GM12878 (cell line): Measurements from ENCODE around the gene CYP4F8. TPM values are rescaled to one million over a fixed set of nuclear protein-coding genes. Genes with fewer than 3 reads are reported as not detected.

Source experiments
- ATAC-seq: fragments of 200-7000 bp; cut with Tn5 transposase; 3 replicates; pipeline ENCODE4 v1.9.1; 2020; ENCODE audit warnings: mild to moderate bottlenecking, moderate library complexity
- BruUV-seq: library from RNA; stranded (reverse); fragments of 400-500 nt; replicated peaks from 2 replicates; lab custom pipeline; 2021; lab: Mats Ljungman, UMichigan
- CTCF ChIA-PET: fragments of 300-600 bp; sonication (Branson Sonifier 250); formaldehyde crosslinking; extraction: SDS; loops from one replicate; lab custom pipeline; 2021; ENCODE audit warnings: inconsistent platforms; lab: Yijun Ruan, JAX
- POLR2A ChIA-PET: fragments of 350-600 bp; formaldehyde crosslinking; extraction: SDS; loops from one replicate; lab custom pipeline; 2021; ENCODE audit warnings: inconsistent platforms; lab: Charles Lee
- RAD21 ChIA-PET: fragments of 300-600 bp; sonication (Branson Sonifier 250); formaldehyde crosslinking; loops from one replicate; lab custom pipeline; 2023; ENCODE audit warnings: antibody characterized with exemption; ENCODE audit not compliant: unreplicated experiment; lab: Charles Lee
- SMC1A ChIA-PET: fragments of 300-600 bp; sonication (Branson Sonifier 250); formaldehyde crosslinking; loops from one replicate; lab custom pipeline; 2023; ENCODE audit not compliant: unreplicated experiment, uncharacterized antibody; lab: Charles Lee
- DNase-seq: peaks from one replicate; pipeline ENCODE4 v3.0.0-alpha.2; 2011; ENCODE audit warnings: low read depth, low spot score
- FAIRE-seq: peaks from 3 replicates; lab custom pipeline; 2011; peaks lifted over from hg19 to GRCh38; lab: Jason Lieb, UNC
- H2AFZ ChIP-seq: 2 replicates; pipeline ENCODE4 v1.6.0; 2011; ENCODE audit warnings: low read depth, low read length, control low read depth; ENCODE audit not compliant: control insufficient read depth
- H3K27ac ChIP-seq: 2 replicates; pipeline ENCODE4 v1.5.1; 2011; ENCODE audit warnings: control low read depth; ENCODE audit not compliant: control insufficient read depth, insufficient read depth
- H3K27me3 ChIP-seq, 2 experiments: replicated peaks in 1 of 2; 2 replicates each; pipeline versions ENCODE4 v1.6.0 to v1.6.1; 2011; ENCODE audit warnings: low read length in 1 of 2; ENCODE audit not compliant: control insufficient read depth in 2 of 2, insufficient read depth in 2 of 2
- H3K36me3 ChIP-seq, 2 experiments: 2 replicates each; pipeline ENCODE4 v1.5.1; 2011; ENCODE audit warnings: low read length in 1 of 2; ENCODE audit not compliant: control insufficient read depth in 2 of 2, insufficient read depth in 2 of 2
- H3K4me1 ChIP-seq: 2 replicates; pipeline ENCODE4 v1.6.1; 2011; ENCODE audit warnings: mild to moderate bottlenecking, low read length, moderate library complexity, mixed read lengths; ENCODE audit not compliant: control insufficient read depth, insufficient read depth
- H3K4me2 ChIP-seq: 2 replicates; pipeline ENCODE4 v1.6.0; 2011; ENCODE audit warnings: control low read depth; ENCODE audit not compliant: control insufficient read depth, insufficient read depth
- H3K4me3 ChIP-seq: fragments of 200-600 bp; sonication (generic); 2 replicates; pipeline ENCODE4 v1.5.1; 2016
- H3K79me2 ChIP-seq: 2 replicates; pipeline ENCODE4 v1.6.0; 2011; ENCODE audit warnings: low read length; ENCODE audit not compliant: control insufficient read depth, insufficient read depth
- H3K9ac ChIP-seq: 2 replicates; pipeline ENCODE4 v1.8.0; 2011; ENCODE audit warnings: low read length, control low read depth, mixed read lengths; ENCODE audit not compliant: control insufficient read depth, insufficient read depth
- H3K9me3 ChIP-seq: replicated peaks from 3 replicates; pipeline ENCODE4 v1.5.1; 2011; ENCODE audit warnings: mild to moderate bottlenecking, low read length; ENCODE audit not compliant: control insufficient read depth, insufficient read depth
- H4K20me1 ChIP-seq: 2 replicates; pipeline ENCODE4 v1.6.0; 2011; ENCODE audit not compliant: control insufficient read depth, insufficient read depth
- BHLHE40 ChIP-seq, 2 experiments: fragments of 450-650 bp in 1 of 2; IDR thresholded peaks; 2 replicates each; pipeline ENCODE4 v1.6.1; 2011 to 2017; ENCODE audit warnings: low read depth in 2 of 2, borderline replicate concordance in 1 of 2, improper control_type of control experiment in 1 of 2, low read length in 1 of 2, mild to moderate bottlenecking in 1 of 2
- CHD4 ChIP-seq: fragments of 200-600 bp; sonication (generic); IDR thresholded peaks from 2 replicates; pipeline ENCODE4 v1.6.1; 2016; ENCODE audit warnings: mild to moderate bottlenecking
- FOS ChIP-seq: IDR thresholded peaks from 3 replicates; pipeline ENCODE4 v1.6.1; 2011; ENCODE audit warnings: borderline replicate concordance; ENCODE audit not compliant: insufficient read length; ENCODE audit errors: extremely low read depth
- GABPA ChIP-seq: IDR thresholded peaks from 2 replicates; pipeline ENCODE4 v1.6.1; 2014; ENCODE audit warnings: antibody characterized with exemption, low read depth, mild to moderate bottlenecking, inconsistent platforms
- IKZF2 ChIP-seq, 2 experiments: fragments of 450-650 bp; IDR thresholded peaks; 2 replicates each; pipeline ENCODE4 v1.6.1; 2017; ENCODE audit warnings: mild to moderate bottlenecking in 2 of 2, moderate library complexity in 2 of 2
- MEF2B ChIP-seq: fragments of 450-650 bp; IDR thresholded peaks from 2 replicates; pipeline ENCODE4 v1.6.1; 2018; ENCODE audit warnings: mild to moderate bottlenecking, moderate library complexity; ENCODE audit not compliant: partially characterized antibody, poor library complexity, severe bottlenecking
- NBN ChIP-seq: fragments of 450-650 bp; IDR thresholded peaks from 2 replicates; pipeline ENCODE4 v1.6.1; 2016
- NFIC ChIP-seq: IDR thresholded peaks from 2 replicates; pipeline ENCODE4 v1.6.1; 2012; ENCODE audit warnings: low read depth, mild to moderate bottlenecking, inconsistent platforms, low read length, moderate library complexity
- NFXL1 ChIP-seq: fragments of 450-650 bp; IDR thresholded peaks from 2 replicates; pipeline ENCODE4 v1.6.1; 2017; ENCODE audit warnings: antibody characterized with exemption, mild to moderate bottlenecking, borderline replicate concordance
- PBX3 ChIP-seq: IDR thresholded peaks from 2 replicates; pipeline ENCODE4 v1.6.1; 2011; ENCODE audit warnings: mild to moderate bottlenecking, low read depth, low read length, moderate library complexity; ENCODE audit not compliant: insufficient replicate concordance
- POLR2A ChIP-seq: IDR thresholded peaks from 2 replicates; pipeline ENCODE4 v1.6.1; 2011; ENCODE audit warnings: low read depth, mild to moderate bottlenecking, low read length
- SREBF1 ChIP-seq: IDR thresholded peaks from 2 replicates; pipeline ENCODE4 v1.6.1; 2012; ENCODE audit warnings: mild to moderate bottlenecking, low read length
- STAT3 ChIP-seq: IDR thresholded peaks from 2 replicates; pipeline ENCODE4 v1.6.1; 2011; ENCODE audit warnings: low read depth, low read length, improper control_type of control experiment
- SUZ12 ChIP-seq: fragments of 200-600 bp; sonication (generic); IDR thresholded peaks from one replicate; pipeline ENCODE4 v1.6.1; 2018; ENCODE audit warnings: antibody characterized with exemption, mild to moderate bottlenecking; ENCODE audit not compliant: unreplicated experiment
- TCF3 ChIP-seq: IDR thresholded peaks from 2 replicates; pipeline ENCODE4 v1.6.1; 2012; ENCODE audit warnings: low read depth, mild to moderate bottlenecking, low read length, borderline replicate concordance; ENCODE audit not compliant: insufficient read depth
- TCF7 ChIP-seq: IDR thresholded peaks from 2 replicates; pipeline ENCODE4 v1.6.1; 2014; ENCODE audit warnings: antibody characterized with exemption, borderline replicate concordance
- WGBS: methylation state at CpG from one replicate; pipeline ENCODE4 v1.1.6; 2016; ENCODE audit warnings: low lambda C conversion rate; ENCODE audit not compliant: insufficient replicate concordance, insufficient coverage; ENCODE audit errors: missing lambda C conversion rate; 5-methylcytosine and 5-hydroxymethylcytosine counted together
- in situ Hi-C: fragments of 300-500 bp; cut with MboI; formaldehyde crosslinking; loops from 9 replicates; pipeline ENCODE4 v1.14.3; 2018; ENCODE audit warnings: mixed read lengths
- intact Hi-C: fragments of 100-400 bp; cut with micrococcal nuclease; formaldehyde crosslinking; loops from one replicate; pipeline ENCODE4 v1.14.2; 2022; ENCODE audit not compliant: unreplicated experiment
- polyA plus RNA-seq, 11 experiments: library from polyadenylated mRNA; depleted of rRNA in 4 of 11; unstranded in 6 of 11; stranded (reverse) in 5 of 11; fragments of >200 nt; fragmentation: Nextera tagmentation in 4 of 11; fragmentation: Illumina TruSeq in 1 of 11; extraction: Ambion mirVana in 4 of 11; extraction: Trizol in 1 of 11; gene quantifications; 1 replicate in 1 of 11; 2 replicates in 10 of 11; pipeline versions ENCODE4 v1.2.1 to v1.2.3, GENCODE V29; 2011 to 2016; ENCODE audit warnings: inconsistent platforms in 2 of 11, missing spikeins in 2 of 11, low read depth in 1 of 11
- total RNA-seq, 4 experiments: library from RNA; depleted of rRNA in 3 of 4; stranded (reverse); fragments of >200 nt in 3 of 4; fragmentation: Illumina TruSeq in 1 of 4; extraction: Trizol in 1 of 4; gene quantifications; 2 replicates each; pipeline versions ENCODE4 v1.2.1 to v1.2.3, GENCODE V29; 2013 to 2021
- TF ChIP-seq, protein P1 (sequence below): fragments of 450-650 bp; IDR thresholded peaks from 2 replicates; pipeline ENCODE4 v1.6.1; 2017; ENCODE audit warnings: mild to moderate bottlenecking, moderate library complexity
- TF ChIP-seq, protein P2 (sequence below): fragments of 450-650 bp; conservative IDR thresholded peaks from 2 replicates; pipeline ENCODE4 v1.6.1; 2017; ENCODE audit warnings: mild to moderate bottlenecking, moderate library complexity

CYP4F8 gene
- total and polyA plus RNA-seq, 10 of the 15 experiments (the other 5 are each of a cell fraction or from before 2014, with no cell fraction given): not detected

DNA sequence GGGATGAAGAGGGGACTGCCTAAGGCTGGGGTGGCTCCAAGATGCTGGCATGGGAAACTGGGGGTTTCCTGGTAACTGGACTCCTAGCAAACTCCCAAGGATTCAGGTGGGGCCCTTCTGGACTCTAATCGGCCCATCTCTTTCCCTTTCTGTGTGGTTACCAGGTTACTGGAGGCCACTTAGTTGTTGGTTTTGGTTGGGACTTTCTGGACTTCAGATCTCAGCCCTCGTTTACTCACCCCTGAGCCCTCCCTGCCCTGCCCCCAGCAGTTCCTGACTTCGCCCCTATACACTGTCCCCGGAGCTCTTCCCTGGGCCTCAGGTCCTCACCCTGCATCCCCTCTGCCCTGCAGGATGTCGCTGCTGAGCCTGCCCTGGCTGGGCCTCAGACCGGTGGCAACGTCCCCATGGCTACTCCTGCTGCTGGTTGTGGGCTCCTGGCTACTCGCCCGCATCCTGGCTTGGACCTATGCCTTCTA lies 58.2 kb downstream of the CYP4F8 start (continued):
- TF ChIP-seq GABPA (no peak), SUZ12 (no peak), POLR2A (no peak), STAT3 (no peak), MEF2B (no peak), FOS (no peak), NBN (no peak), IKZF2 (IDR thresholded peaks at IDR 0.05) (no peak)
- TF ChIP-seq, protein P1, sequence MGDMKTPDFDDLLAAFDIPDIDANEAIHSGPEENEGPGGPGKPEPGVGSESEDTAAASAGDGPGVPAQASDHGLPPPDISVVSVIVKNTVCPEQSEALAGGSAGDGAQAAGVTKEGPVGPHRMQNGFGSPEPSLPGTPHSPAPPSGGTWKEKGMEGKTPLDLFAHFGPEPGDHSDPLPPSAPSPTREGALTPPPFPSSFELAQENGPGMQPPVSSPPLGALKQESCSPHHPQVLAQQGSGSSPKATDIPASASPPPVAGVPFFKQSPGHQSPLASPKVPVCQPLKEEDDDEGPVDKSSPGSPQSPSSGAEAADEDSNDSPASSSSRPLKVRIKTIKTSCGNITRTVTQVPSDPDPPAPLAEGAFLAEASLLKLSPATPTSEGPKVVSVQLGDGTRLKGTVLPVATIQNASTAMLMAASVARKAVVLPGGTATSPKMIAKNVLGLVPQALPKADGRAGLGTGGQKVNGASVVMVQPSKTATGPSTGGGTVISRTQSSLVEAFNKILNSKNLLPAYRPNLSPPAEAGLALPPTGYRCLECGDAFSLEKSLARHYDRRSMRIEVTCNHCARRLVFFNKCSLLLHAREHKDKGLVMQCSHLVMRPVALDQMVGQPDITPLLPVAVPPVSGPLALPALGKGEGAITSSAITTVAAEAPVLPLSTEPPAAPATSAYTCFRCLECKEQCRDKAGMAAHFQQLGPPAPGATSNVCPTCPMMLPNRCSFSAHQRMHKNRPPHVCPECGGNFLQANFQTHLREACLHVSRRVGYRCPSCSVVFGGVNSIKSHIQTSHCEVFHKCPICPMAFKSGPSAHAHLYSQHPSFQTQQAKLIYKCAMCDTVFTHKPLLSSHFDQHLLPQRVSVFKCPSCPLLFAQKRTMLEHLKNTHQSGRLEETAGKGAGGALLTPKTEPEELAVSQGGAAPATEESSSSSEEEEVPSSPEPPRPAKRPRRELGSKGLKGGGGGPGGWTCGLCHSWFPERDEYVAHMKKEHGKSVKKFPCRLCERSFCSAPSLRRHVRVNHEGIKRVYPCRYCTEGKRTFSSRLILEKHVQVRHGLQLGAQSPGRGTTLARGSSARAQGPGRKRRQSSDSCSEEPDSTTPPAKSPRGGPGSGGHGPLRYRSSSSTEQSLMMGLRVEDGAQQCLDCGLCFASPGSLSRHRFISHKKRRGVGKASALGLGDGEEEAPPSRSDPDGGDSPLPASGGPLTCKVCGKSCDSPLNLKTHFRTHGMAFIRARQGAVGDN: no peak

GRCh38 chr19:15675560-15675959 lies 60.5 kb downstream of the CYP4F8 start:
- SMC1A ChIA-PET: no interaction called here
- CTCF ChIA-PET: no interaction called here
- BruUV-seq: no TSS peak
- Histone ChIP-seq H3K27ac (no peak overlapping the region), H3K4me1 (no peaks in the 10 kb centered on the region), H3K9ac (no peak overlapping the region), H3K9me3 (no peaks in the 10 kb centered on the region), H3K36me3 (no peaks in the 10 kb centered on the region), H3K79me2 (no peaks in the 10 kb centered on the region), H4K20me1 (no peaks in the 10 kb centered on the region), H3K27me3 (no peaks in the 10 kb centered on the region), H3K4me3 (no peak overlapping the region), H3K4me2 (no peak overlapping the region), H2AFZ (no peak overlapping the region)
- DNase-seq (no peak), ATAC-seq (no peak), FAIRE-seq (no peak)
- RAD21 ChIA-PET: no interaction called here
- in situ Hi-C loops: no loop called here
- POLR2A ChIA-PET: no interaction called here
- 30% methylated on average over 3 of the region's 3 CpGs for WGBS
- intact Hi-C loops: loop anchor here (5.0 kb wide), 1 partner anchor 102 kb away; no protein-coding TSS in a partner anchor
- TF ChIP-seq PBX3 (no peak), SREBF1 (no peak), BHLHE40 (IDR thresholded peaks at IDR 0.05; ENCODE audit: borderline replicate concordance in 1 of 2, low read depth in 2 of 2, low read length in 1 of 2) (no peak), CHD4 (no peak), NFXL1 (no peak), TCF7 (no peak), TCF3 (no peak), NFIC (no peak)
- TF ChIP-seq, protein P2, sequence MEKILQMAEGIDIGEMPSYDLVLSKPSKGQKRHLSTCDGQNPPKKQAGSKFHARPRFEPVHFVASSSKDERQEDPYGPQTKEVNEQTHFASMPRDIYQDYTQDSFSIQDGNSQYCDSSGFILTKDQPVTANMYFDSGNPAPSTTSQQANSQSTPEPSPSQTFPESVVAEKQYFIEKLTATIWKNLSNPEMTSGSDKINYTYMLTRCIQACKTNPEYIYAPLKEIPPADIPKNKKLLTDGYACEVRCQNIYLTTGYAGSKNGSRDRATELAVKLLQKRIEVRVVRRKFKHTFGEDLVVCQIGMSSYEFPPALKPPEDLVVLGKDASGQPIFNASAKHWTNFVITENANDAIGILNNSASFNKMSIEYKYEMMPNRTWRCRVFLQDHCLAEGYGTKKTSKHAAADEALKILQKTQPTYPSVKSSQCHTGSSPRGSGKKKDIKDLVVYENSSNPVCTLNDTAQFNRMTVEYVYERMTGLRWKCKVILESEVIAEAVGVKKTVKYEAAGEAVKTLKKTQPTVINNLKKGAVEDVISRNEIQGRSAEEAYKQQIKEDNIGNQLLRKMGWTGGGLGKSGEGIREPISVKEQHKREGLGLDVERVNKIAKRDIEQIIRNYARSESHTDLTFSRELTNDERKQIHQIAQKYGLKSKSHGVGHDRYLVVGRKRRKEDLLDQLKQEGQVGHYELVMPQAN: no peak
